Activated gamma-delta T cell treated with anti-CD3 and anti-CD28 coated beads, Interleukin-2, amount 50 U/mL, for 16 hours (primary cell): ENCODE results near the gene DOCK9.

Experiments
- DNase-seq: peaks from one replicate; pipeline ENCODE4 v3.0.0-alpha.2; 2020; ENCODE audit warnings: low read depth

Gene DOCK9

GRCh38 chr13:98795220-98795619 lies 182.6 kb downstream of the DOCK9 start:
- DNase-seq = no peak

DNA sequence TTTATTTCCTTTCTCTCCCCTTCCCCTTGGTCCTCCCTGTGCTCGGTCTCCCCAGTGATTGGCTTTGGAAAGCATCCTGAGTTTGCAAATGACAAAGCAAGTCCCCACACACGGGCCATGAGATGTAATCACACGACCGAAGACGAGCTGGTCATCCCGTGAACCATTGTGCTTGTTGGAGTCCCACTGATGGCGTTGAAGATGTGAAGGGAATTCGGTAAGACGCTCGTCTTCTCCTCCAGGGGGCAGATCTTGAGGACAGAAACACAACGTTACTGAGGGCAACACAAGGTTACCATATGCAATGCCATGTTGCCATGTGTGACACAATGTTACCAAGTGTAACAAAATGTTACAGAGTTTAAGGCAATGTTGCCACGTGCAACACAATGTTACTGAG lies 183.4 kb downstream of the DOCK9 start:
- no peak for DNase-seq

GRCh38 chr13:98792785-98793495 lies 184.9 kb downstream of the DOCK9 start:
- no peak for DNase-seq

DNA sequence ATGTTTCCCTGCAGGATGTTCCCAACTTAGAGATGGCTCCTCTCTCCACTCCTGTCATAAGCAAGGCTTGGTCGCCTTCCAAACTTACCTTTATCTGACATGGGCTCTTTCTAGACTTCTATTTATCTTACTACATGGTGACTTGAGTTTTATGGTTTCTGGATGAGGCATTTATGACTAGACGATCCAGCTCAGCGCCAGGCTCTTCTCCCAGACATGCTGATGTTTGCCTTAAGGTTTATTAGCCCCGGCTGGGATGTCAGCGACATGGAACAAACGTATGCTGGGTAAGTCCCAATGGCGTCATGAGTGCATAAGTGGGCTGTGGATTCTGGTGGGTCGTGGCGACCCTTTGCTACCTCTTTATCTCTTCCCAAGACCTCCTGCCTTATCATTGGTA lies 185.5 kb downstream of the DOCK9 start:
- no peak for DNase-seq

DNA sequence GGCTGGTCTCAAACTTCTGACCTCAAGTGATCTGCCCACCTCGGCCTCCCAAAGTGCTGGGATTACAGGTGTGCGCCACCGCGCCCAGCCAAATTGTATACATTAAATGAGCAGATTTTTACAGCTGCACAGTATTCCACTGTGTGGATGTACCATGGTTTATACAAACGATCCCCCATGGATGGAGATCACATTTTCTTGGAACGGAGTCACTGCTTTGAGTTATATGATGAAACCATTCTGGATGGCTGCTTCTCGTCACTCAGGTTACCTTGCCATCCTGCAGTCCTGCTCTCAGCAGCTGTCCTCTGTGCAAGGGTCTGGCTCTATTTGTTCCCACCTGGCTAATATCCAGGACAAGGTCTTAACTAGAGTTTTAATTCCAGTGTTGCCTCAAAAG lies 186.3 kb downstream of the DOCK9 start:
- no peak for DNase-seq

DNA sequence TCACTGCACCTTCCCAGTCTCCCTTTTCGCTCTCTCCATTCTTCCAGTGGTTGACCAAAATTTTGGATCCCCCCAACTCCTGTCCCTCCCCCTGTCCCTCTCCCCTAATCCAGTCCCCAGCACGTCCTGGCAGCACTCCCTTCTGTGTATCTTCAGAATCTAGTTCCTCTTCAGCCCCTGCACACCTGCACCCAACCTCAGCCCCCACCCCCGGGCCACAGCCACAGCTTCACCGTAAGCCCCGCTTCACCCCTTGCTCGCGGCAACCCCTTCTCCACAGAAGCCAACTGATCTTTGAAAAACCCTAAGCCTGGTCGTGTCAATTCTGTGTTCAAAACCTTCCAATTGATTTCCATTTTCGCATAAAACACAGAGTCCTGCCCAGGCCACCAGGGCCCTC lies 189.9 kb downstream of the DOCK9 start:
- DNase-seq = no peak

DNA sequence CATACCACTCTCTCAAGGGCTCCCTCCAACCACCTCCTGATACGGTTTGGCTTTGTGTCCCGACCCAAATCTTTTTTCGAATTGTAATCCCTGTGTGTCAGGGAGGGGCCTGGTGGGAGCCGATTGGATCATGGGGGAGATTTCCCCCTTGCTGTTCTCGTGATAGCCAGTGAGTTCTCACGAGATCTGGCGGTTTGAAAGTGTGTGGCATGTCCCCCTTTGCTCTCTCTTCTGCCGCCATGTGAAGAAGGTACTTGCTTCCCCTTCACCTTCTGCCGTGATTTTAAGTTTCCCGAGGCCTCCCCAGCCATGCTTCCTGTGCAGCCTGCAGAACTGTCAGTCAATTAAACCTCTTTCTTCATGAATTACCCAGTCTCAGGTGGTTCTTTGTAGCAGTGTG lies 190.7 kb downstream of the DOCK9 start:
- DNase-seq = no peak

- DNase-seq = no peak
Measured at GRCh38 chr13:98786023-98786422, 191.8 kb downstream of the DOCK9 start.

GRCh38 chr13:98785405-98785804 lies 192.5 kb downstream of the DOCK9 start:
- no peak for DNase-seq

- DNase-seq = no peak
Measured at GRCh38 chr13:98784666-98785065, 193.2 kb downstream of the DOCK9 start.

- DNase-seq = no peak
Measured at GRCh38 chr13:98783856-98784478, 193.9 kb downstream of the DOCK9 start.

GRCh38 chr13:98782654-98783053 lies 195.2 kb downstream of the DOCK9 start:
- DNase-seq = no peak

- no peak for DNase-seq
Measured at GRCh38 chr13:98781905-98782304, 196.0 kb downstream of the DOCK9 start.

DNA sequence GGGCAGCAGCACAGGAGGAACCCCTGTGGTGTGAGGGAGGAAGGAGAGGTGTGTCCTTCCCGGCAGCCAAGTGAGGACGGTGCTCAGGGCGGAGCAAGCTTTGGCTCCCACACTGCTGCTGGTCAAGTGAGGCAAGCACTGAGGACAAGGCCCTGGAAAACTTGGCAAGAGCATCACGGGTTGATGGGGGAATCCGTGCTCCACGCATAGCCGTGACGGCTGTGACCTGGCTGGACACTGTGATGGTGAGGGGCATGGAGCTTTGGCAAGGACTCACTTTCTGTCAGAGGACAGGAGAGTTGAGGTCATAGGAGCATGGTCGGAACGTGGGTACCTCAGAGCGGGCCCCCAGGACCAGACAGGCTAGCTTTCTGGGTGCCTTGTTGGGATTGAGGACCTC lies 196.4 kb downstream of the DOCK9 start:
- no peak for DNase-seq

DNA sequence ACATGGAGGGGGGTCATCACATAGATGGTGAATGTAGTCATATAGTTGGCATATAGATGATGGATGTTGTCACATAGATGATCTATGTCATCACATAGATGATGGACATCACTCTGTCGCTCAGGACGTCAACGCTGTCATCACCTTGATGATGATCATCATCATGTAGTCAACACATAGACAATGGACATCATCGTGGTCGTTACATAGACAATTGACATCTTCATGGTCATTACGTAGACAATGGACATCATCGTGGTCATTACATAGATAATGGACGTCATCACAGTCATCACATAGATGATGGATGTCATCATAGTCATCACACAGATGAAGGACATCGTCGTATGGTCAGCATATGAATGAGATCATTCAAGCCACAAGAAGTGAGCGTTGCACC lies 196.8 kb downstream of the DOCK9 start:
- DNase-seq = no peak

DNA sequence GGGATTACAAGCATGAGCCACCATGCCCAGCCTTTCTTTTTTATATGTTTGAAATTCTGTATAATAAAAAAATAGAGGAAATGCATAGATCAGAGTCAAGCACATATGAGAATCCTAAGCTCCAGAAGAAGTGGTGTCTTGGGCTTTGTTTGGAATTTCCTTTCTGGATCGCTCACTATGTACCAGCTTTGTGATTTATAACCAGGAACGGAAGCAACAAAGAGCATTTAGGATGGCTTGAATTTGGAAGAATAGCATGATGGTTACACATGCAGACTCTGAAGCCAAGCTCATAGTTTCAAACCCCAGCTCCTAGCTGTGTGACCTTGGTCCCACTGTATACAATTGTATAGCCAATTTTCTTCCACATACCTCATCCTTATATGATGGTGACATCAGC lies 197.4 kb downstream of the DOCK9 start:
- no peak for DNase-seq

DNA sequence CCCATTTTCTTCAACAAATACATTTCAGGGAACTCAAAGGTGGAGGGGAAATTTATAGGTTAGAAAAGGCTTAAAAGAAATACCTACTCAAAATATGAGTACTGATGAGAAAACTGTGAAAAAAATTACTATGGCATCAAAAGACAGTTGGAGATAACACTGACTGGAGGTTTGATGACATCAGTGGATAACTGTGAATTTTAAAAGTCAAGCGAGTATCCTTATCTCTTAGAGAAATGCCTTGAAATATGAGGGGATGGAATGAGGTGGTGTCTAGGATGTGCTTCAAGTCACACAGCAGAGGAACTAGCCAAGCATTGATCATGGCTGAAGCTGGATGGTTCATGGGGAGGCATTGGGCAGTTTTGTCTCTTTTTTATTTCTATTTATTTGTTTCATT lies 198.2 kb downstream of the DOCK9 start:
- DNase-seq = no peak

DNA sequence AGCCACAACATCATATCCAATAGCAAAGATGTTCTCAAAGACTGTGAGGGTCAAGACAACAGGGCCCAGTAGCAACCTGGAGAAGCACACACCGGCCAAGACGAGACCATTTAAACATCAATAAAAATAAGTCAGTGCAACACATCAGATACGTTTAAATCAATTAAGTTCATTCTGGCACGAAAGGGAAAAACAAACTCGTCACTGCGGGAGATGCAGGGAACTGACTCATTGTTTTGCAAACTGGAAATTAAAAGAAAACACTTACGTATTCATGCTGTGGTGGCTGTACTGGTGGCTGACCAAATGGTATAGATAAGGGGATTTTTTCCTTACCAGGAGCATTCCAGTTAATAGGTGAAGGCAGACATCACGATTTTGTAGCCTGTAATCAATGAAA lies 199.1 kb downstream of the DOCK9 start:
- no peak for DNase-seq

DNA sequence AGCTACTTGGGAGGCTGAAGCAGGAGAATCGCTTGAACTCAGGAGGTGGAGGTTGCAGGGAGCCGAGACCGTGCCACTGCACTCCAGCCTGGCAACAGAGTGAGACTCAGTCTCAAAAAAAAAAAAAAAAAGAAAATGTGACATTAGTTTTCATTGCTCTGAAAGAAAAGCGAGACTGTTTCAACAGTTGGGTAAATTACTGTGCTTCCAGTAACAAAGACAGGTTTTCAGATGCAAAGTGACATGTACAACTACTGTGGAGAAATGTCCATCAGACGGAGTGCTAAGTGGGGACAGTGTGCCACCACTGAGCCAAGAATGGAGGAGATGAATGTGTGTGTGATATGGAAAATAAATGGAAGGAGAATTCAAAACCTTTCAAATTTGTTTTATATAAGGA lies 201.2 kb downstream of the DOCK9 start:
- DNase-seq = no peak

- DNase-seq = no peak
Measured at GRCh38 chr13:98775844-98776598, 201.8 kb downstream of the DOCK9 start.

GRCh38 chr13:98775386-98775785 lies 202.5 kb downstream of the DOCK9 start:
- DNase-seq = no peak

- no peak for DNase-seq
Measured at GRCh38 chr13:98774776-98775175, 203.1 kb downstream of the DOCK9 start.

- no peak for DNase-seq
Measured at GRCh38 chr13:98773921-98774320, 203.9 kb downstream of the DOCK9 start.
